Neural progenitor cell (in vitro differentiated cells): ENCODE results near the gene SPTBN1.

ENCODE experiments used
- CTCF ChIP-seq: fragments of 200-600 bp; sonication (generic); IDR thresholded peaks from 2 replicates; pipeline ENCODE4 v1.5.1; 2017; ENCODE audit warnings: antibody characterized with exemption, mild to moderate bottlenecking
- EZH2 ChIP-seq: fragments of 200-600 bp; sonication (generic); IDR thresholded peaks from 2 replicates; pipeline ENCODE4 v1.6.1; 2017; ENCODE audit warnings: antibody characterized with exemption, mild to moderate bottlenecking, moderate library complexity

GRCh38 chr2:54409752-54410151 is 46.4 kb upstream of the SPTBN1 start:
- TF ChIP-seq CTCF (no peak), EZH2 (no peak)
